Inferior parietal cortex (tissue), 1 donor: Measurements from ENCODE around the gene YPEL1.
"Not testable (repeated sequence)": the region's sequence is repeated elsewhere in the genome, so short reads cannot be mapped to it uniquely, and the experiment has no call there.

Source experiments
- DNase-seq: peaks from one replicate; pipeline ENCODE4 v3.0.0-alpha.2; 2016; ENCODE audit errors: extremely low spot score

The YPEL1 gene

GRCh38 chr22:21684492-21685163 is 51.0 kb downstream of the YPEL1 start:
- DNase-seq: no peak

GRCh38 chr22:21683401-21683811 is 52.2 kb downstream of the YPEL1 start:
- no peak for DNase-seq

- no peak for DNase-seq
Measured at GRCh38 chr22:21682385-21683175, 53.0 kb downstream of the YPEL1 start.

- no peak for DNase-seq
Measured at GRCh38 chr22:21681566-21682370, 53.8 kb downstream of the YPEL1 start.

GRCh38 chr22:21680830-21681565 is 54.6 kb downstream of the YPEL1 start:
- DNase-seq: no peak

- no peak for DNase-seq
Measured at GRCh38 chr22:21679383-21679782, 56.2 kb downstream of the YPEL1 start.

GRCh38 chr22:21678842-21679241 is 56.8 kb downstream of the YPEL1 start:
- DNase-seq: not testable (repeated sequence)

- DNase-seq: no peak
Measured at GRCh38 chr22:21677606-21678443, 57.8 kb downstream of the YPEL1 start.

- no peak for DNase-seq
Measured at GRCh38 chr22:21674638-21675245, 60.9 kb downstream of the YPEL1 start.

GRCh38 chr22:21673534-21674321 is 61.9 kb downstream of the YPEL1 start:
- no peak for DNase-seq

- DNase-seq: no peak
Measured at GRCh38 chr22:21672107-21672629, 63.4 kb downstream of the YPEL1 start.

- DNase-seq: no peak
Measured at GRCh38 chr22:21669026-21669425, 66.6 kb downstream of the YPEL1 start.

- DNase-seq: no peak
Measured at GRCh38 chr22:21666786-21667185, 68.8 kb downstream of the YPEL1 start.

GRCh38 chr22:21665047-21665851 is 70.3 kb downstream of the YPEL1 start:
- DNase-seq: no peak

GRCh38 chr22:21663738-21664137 is 71.9 kb downstream of the YPEL1 start:
- no peak for DNase-seq

GRCh38 chr22:21661991-21662390 is 73.6 kb downstream of the YPEL1 start:
- DNase-seq: no peak

- no peak for DNase-seq
Measured at GRCh38 chr22:21660904-21661303, 74.7 kb downstream of the YPEL1 start.

GRCh38 chr22:21659864-21660525 is 75.6 kb downstream of the YPEL1 start:
- no peak for DNase-seq
